ENCODE data around the gene ATRX. TPM values are rescaled to one million over a fixed set of nuclear protein-coding genes. Genes with fewer than 3 reads are reported as not detected.
A peak's percentile ranks its signal among the peaks of the same experiment; 100 is the strongest.

The ATRX gene
- total RNA-seq, 2 donors from 2014 or later, result 124 to 177 TPM

DNA sequence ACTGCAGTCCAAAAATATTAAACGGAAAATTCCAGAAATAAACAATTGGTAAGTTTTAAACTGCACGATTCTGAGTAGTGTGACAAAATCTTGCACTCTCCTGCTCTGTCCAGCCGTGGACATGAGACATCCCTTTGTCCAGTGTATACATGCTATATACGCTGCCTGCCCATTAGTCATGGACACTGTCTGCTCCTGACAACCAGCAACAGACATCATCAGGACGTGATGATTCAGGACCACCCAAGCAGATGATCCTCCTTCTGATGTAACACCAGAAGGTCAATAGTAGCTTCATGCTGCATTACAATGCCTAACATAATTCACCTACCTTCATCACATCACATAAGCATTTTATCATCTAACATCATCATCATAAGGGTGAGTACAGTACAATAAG lies 36.3 kb downstream of the ATRX start:
- Histone ChIP-seq H3K36me3 (no peaks in the 10 kb centered on the region), H3K9me3 (no peaks in the 10 kb centered on the region), H3K4me3 (no peak overlapping the region), H3K27ac (no peak overlapping the region), H3K4me1 (ENCODE audit: control insufficient read depth in 1 of 2, low read depth in 2 of 2) (no peaks in the 10 kb centered on the region), H3K27me3 (replicated peaks; ENCODE audit: insufficient read depth) (no peaks in the 10 kb centered on the region)
- TF ChIP-seq, protein P1, sequence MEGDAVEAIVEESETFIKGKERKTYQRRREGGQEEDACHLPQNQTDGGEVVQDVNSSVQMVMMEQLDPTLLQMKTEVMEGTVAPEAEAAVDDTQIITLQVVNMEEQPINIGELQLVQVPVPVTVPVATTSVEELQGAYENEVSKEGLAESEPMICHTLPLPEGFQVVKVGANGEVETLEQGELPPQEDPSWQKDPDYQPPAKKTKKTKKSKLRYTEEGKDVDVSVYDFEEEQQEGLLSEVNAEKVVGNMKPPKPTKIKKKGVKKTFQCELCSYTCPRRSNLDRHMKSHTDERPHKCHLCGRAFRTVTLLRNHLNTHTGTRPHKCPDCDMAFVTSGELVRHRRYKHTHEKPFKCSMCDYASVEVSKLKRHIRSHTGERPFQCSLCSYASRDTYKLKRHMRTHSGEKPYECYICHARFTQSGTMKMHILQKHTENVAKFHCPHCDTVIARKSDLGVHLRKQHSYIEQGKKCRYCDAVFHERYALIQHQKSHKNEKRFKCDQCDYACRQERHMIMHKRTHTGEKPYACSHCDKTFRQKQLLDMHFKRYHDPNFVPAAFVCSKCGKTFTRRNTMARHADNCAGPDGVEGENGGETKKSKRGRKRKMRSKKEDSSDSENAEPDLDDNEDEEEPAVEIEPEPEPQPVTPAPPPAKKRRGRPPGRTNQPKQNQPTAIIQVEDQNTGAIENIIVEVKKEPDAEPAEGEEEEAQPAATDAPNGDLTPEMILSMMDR (IDR thresholded peaks at IDR 0.05), result no peak
- no peak for ATAC-seq (ENCODE audit: insufficient number of reproducible peaks, low FRiP score, low read depth)
- no peak for DNase-seq (ENCODE audit: low spot score)

DNA sequence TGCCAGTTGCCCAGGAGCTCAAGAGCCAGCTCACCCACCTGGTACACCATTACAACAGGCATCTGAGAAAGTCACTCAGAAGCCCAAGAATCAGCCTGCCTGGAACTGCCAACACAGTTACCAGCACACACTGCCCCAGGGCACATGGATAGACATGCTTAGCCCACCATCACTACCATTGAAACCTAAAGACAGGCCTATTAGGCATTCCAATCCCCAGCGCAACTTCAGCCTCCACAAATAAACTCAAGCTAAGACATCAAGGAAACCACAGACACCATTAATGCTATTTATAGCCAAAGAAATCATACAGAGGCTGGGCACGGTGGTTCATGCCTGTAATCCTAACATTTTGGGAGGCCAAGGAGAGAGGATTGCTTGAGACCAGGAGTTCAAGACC lies 42.3 kb downstream of the ATRX start:
- TF ChIP-seq, protein P1 (IDR thresholded peaks at IDR 0.05), result no peak
- Histone ChIP-seq H3K36me3 (no peaks in the 10 kb centered on the region), H3K9me3 (no peaks in the 10 kb centered on the region), H3K27me3 (replicated peaks; ENCODE audit: insufficient read depth) (no peaks in the 10 kb centered on the region), H3K4me1 (ENCODE audit: control insufficient read depth in 1 of 2, low read depth in 2 of 2) (peaks cover 7 to 19% of the 10 kb centered on the region in 2 donors), H3K4me3 (no peak overlapping the region), H3K27ac (no peak overlapping the region)
- no peak for ATAC-seq (ENCODE audit: insufficient number of reproducible peaks, low FRiP score, low read depth)
- no peak for DNase-seq (ENCODE audit: low spot score)

DNA sequence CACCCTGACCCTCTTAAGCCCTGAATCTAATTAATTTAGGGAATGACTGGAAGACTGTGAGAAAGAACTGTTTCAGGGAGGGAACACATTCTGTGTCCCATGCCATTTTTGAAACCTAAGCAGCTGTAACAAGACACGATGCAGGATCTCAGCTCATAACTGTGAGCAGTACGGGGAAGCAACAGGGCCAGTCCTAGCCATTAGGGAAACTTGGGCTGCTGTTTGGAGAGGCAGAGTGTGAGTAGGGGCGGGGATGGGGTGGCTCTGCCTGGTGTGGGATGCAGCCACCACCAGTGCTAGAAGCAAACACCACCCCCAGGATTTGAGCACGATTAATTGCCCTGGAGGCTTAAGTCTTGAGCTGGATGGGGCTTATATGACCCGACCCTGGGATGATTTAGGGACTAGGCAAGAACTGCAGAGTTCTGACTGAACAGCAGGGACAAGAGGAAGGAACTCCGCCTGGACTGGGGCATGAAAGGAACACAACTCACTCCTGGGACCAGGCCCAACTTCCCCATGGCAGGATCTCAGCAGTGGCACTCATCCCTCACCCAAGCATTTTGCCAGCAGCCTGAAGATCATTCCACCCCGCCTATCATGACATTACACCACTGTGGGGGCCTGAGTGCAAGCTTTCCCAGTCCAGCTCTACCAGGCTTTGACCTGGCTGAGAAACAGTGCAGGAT lies 43.1 kb downstream of the ATRX start:
- ATAC-seq (ENCODE audit: insufficient number of reproducible peaks, low FRiP score, low read depth) (no peak), DNase-seq (ENCODE audit: low spot score) (peak; percentile 3)
- TF ChIP-seq, protein P1 (IDR thresholded peaks at IDR 0.05), result no peak
- H3K9me3 ChIP-seq, result no peaks in the 10 kb centered on the region
- H3K4me1 ChIP-seq (ENCODE audit: control insufficient read depth in 1 of 2, low read depth in 2 of 2), result peaks cover 7 to 19% of the 10 kb centered on the region in 2 donors
- H3K27me3 ChIP-seq (replicated peaks; ENCODE audit: insufficient read depth), result no peaks in the 10 kb centered on the region
- H3K36me3 ChIP-seq, result no peaks in the 10 kb centered on the region
- H3K27ac ChIP-seq, result no peak overlapping the region
- no peak overlapping the region for H3K4me3 ChIP-seq

DNA sequence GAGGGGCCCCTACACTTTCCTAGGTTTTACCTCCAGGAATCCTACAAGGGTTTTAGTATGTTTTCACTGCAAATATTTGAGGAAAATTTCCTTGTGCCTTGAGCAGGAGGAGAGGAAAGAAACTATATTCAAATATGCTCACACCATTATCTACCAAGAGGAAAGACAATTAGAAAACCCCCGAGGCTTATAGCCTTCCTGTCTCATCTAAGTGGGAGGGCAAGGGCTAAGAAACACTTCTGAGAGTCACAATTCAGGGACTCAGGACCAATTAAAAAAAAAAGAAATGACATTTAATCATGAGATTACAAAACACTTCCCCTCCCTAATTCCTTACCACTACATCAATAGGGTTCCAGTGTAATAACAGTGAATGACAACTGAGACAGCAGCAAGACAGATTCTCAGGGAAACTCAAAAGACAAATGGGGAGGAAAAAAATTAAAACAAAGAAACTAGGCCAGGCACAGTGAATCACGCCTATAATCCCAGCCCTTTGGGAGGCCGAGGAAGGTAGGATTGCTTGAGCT lies 45.6 kb downstream of the ATRX start:
- DNase-seq (ENCODE audit: low spot score) (no peak), ATAC-seq (ENCODE audit: insufficient number of reproducible peaks, low FRiP score, low read depth) (no peak)
- TF ChIP-seq, protein P1 (IDR thresholded peaks at IDR 0.05), result no peak
- H3K27ac ChIP-seq, result no peak overlapping the region
- no peak overlapping the region for H3K4me3 ChIP-seq
- H3K4me1 ChIP-seq (ENCODE audit: control insufficient read depth in 1 of 2, low read depth in 2 of 2), result peaks cover 7 to 19% of the 10 kb centered on the region in 2 donors
- no peaks in the 10 kb centered on the region for H3K9me3 ChIP-seq
- no peaks in the 10 kb centered on the region for H3K36me3 ChIP-seq
- H3K27me3 ChIP-seq (replicated peaks; ENCODE audit: insufficient read depth), result no peaks in the 10 kb centered on the region

DNA sequence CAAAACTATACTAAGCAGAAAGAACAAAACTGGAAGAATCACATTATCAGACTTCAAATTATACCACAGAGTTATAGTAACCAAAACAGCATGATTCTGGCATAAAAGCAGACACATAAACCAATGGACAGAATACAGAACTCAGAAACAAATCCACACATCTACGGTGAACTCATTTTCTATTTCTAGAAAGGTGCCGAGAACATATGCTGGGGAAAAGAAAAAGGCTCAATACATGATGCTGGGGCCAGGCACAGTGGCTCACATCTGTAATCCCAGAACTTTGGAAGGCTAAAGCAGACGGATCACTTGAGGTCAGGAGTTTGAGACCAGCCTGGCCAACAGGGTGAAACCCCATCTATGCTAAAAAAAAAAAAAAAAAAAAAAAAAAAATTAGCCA lies 52.7 kb downstream of the ATRX start:
- no peak for ATAC-seq (ENCODE audit: insufficient number of reproducible peaks, low FRiP score, low read depth)
- Histone ChIP-seq H3K27me3 (replicated peaks; ENCODE audit: insufficient read depth) (no peaks in the 10 kb centered on the region), H3K4me1 (ENCODE audit: control insufficient read depth in 1 of 2, low read depth in 2 of 2) (no peaks in the 10 kb centered on the region), H3K36me3 (no peaks in the 10 kb centered on the region), H3K27ac (no peak overlapping the region), H3K4me3 (no peak overlapping the region), H3K9me3 (no peaks in the 10 kb centered on the region)
- no peak for DNase-seq (ENCODE audit: low spot score)
- TF ChIP-seq, protein P1 (IDR thresholded peaks at IDR 0.05), result no peak
